Naive B cell (primary cell): ENCODE data around the gene GIPC3. TPM values are rescaled to one million over a fixed set of nuclear protein-coding genes. Genes with fewer than 3 reads are reported as not detected.

Source experiments
- ATAC-seq, 2 donors: fragments of 150-1000 bp; cut with Tn5 transposase; 2 replicates each; pipeline ENCODE4 v1.10.0; 2021; ENCODE audit warnings: low read depth in 2 of 2, mild to moderate bottlenecking in 2 of 2, moderate library complexity in 2 of 2
- DNase-seq: peaks from one replicate; pipeline ENCODE4 v3.0.0; 2022
- H3K27ac Mint-ChIP-seq, 6 donors: one replicate each; pipeline ENCODE4 v1.8.0; 2020 to 2022; ENCODE audit warnings: mild to moderate bottlenecking in 6 of 6, mixed read lengths in 6 of 6, moderate library complexity in 5 of 6, inconsistent platforms in 2 of 6
- H3K27me3 Mint-ChIP-seq, 3 donors: one replicate each; pipeline ENCODE4 v1.8.0; 2021 to 2022; ENCODE audit warnings: mixed read lengths in 3 of 3, mild to moderate bottlenecking in 1 of 3
- H3K36me3 Mint-ChIP-seq, 2 donors: one replicate each; pipeline ENCODE4 v1.8.0; 2020 to 2022; ENCODE audit warnings: mixed read lengths in 2 of 2, inconsistent platforms in 1 of 2, mild to moderate bottlenecking in 1 of 2
- H3K4me1 Mint-ChIP-seq, 3 donors: one replicate each; pipeline ENCODE4 v1.8.0; 2020 to 2022; ENCODE audit warnings: mixed read lengths in 3 of 3, inconsistent platforms in 1 of 3, mild to moderate bottlenecking in 1 of 3, moderate library complexity in 1 of 3
- H3K4me3 Mint-ChIP-seq, 8 donors: one replicate each; pipeline ENCODE4 v1.8.0; 2020 to 2022; ENCODE audit warnings: mild to moderate bottlenecking in 8 of 8, mixed read lengths in 8 of 8, moderate library complexity in 8 of 8, inconsistent platforms in 2 of 8
- H3K9me3 Mint-ChIP-seq, 7 donors: one replicate each; pipeline ENCODE4 v1.8.0; 2020 to 2022; ENCODE audit warnings: mixed read lengths in 7 of 7, mild to moderate bottlenecking in 5 of 7, inconsistent platforms in 2 of 7, moderate library complexity in 1 of 7
- polyA plus RNA-seq, 6 donors: library from polyadenylated mRNA; unstranded; fragments of 300-500 nt; fragmentation: Illumina TruSeq; gene quantifications; one replicate each; pipeline ENCODE4 v1.2.3, GENCODE V29; 2021; ENCODE audit warnings: low read depth in 6 of 6

The GIPC3 gene
- polyA plus RNA-seq, 6 donors from 2014 or later = 0.06 to 1.0 (median 0.21) TPM; not detected in 1

GRCh38 chr19:3639479-3639878, 54.2 kb downstream of the GIPC3 start:
- H3K4me3 Mint-ChIP-seq = peak overlapping the region in 1 of 8 donors; percentile 7

DNA sequence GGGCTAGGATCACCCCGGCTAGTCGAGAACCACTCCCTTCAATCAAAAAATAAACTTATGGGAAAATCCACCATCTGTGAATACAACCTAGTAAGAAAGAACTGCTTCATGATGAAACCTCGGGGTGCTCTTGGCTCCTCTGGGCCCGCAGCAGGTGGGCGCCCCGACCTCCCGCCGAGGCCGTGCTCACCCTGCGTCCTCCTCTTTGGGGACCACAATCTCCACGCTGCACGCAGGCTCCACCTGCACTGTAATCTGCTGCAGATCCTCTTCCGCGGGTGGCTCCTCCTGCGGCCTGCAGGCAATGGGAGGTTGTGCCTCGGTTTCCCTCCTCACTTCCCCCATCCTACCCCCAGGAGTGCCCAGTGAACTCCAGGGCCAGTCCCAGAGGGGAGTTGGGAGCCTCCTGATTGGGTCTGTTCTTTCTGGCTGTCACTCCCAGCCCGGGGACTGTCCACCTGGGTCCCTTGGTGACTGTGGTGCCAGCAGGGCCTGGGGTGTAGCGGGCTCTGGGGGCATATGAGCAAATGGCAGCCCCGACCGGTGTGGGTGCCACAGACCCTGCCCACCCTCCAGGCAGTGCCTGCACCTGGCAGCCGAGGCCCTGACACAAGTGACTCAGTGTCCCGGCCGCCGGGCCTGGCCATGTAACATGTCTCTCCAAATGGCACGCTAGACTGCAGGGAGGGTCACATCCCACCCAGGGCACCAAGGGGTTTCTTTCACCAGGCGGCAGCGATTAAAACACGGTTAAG, 56.4 kb downstream of the GIPC3 start:
- no peak for DNase-seq
- Mint-ChIP-seq H3K9me3 (peaks cover 0 to 2% (median 0%) of the 10 kb centered on the region in 7 donors), H3K4me3 (no peak overlapping the region), H3K27ac (no peak overlapping the region), H3K27me3 (no peaks in the 10 kb centered on the region), H3K36me3 (no peaks in the 10 kb centered on the region), H3K4me1 (peaks cover 0 to 4% (median 0%) of the 10 kb centered on the region in 3 donors)
- no peak for ATAC-seq

More at GRCh38 chr19:3639479-3639878, 54.2 kb downstream of the GIPC3 start:
- DNase-seq (no peak), ATAC-seq (no peak)
- Mint-ChIP-seq H3K36me3 (no peaks in the 10 kb centered on the region), H3K27ac (peak overlapping the region in 2 of 6 donors; percentile 76), H3K9me3 (peaks cover 0 to 2% (median 0%) of the 10 kb centered on the region in 7 donors), H3K27me3 (no peaks in the 10 kb centered on the region), H3K4me1 (peaks cover 0 to 4% (median 0%) of the 10 kb centered on the region in 3 donors)

DNA sequence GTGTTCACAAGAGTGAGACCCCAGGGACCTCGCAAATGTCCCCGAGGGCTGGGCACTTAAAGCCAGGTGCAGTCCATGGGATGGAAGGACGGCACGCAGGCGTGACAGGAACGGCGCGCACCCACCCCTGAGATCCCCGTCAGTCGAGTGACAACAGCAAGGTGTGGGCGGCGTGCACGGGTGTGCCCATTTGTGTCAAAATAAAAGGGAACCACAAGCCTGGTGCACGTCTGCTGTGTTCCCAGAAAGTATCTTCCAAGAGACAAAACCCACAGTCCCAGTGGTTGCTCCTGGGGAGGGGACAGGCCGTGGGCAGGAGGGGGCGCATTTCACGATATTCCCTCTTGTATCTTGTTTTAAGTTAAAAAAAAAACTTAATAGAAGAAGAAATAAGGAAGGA, 57.0 kb downstream of the GIPC3 start:
- Mint-ChIP-seq H3K27me3 (no peaks in the 10 kb centered on the region), H3K9me3 (peaks cover 0 to 2% (median 0%) of the 10 kb centered on the region in 7 donors), H3K4me3 (no peak overlapping the region), H3K4me1 (peaks cover 0 to 4% (median 0%) of the 10 kb centered on the region in 3 donors), H3K27ac (no peak overlapping the region), H3K36me3 (no peaks in the 10 kb centered on the region)
- no peak for DNase-seq
- ATAC-seq = no peak

Other genes starting within 250 kb of the GIPC3 start
- gene NFIC, start 218.9 kb upstream of the GIPC3 start, polyA plus RNA-seq = 10 to 100 TPM in 1 of 6 donors, 1 to 10 TPM in 4, not detected in 1; 3.4 to 11.4 (median 5.3) TPM
- 1 to 10 TPM in 1 of 6 donors, under 1 TPM in 3, not detected in 2; 0.50 to 1.2 (median 0.72) TPM for gene SMIM24, start 105.0 kb upstream of the GIPC3 start, polyA plus RNA-seq
- gene SMIM44, start 102.0 kb upstream of the GIPC3 start, polyA plus RNA-seq = not detected
- 10 to 100 TPM in 2 of 6 donors, 1 to 10 TPM in 4; 6.6 to 11.5 (median 7.4) TPM for gene DOHH, start 84.8 kb upstream of the GIPC3 start, polyA plus RNA-seq
- gene FZR1, start 79.2 kb upstream of the GIPC3 start, polyA plus RNA-seq = 10 to 100 TPM in 4 of 6 donors, 1 to 10 TPM in 2; 5.8 to 20.0 (median 10.7) TPM
- gene TEKTIP1, start 46.3 kb upstream of the GIPC3 start, polyA plus RNA-seq = under 1 TPM in 1 of 6 donors, not detected in 5; 0.56 TPM
- gene MFSD12, start 27.9 kb upstream of the GIPC3 start, polyA plus RNA-seq = 10 to 100 TPM; 19.1 to 37.6 (median 26.7) TPM
- gene HMG20B, start 12.5 kb upstream of the GIPC3 start, polyA plus RNA-seq = 10 to 100 TPM; 36.4 to 46.9 (median 44.3) TPM
- 10 to 100 TPM; 15.9 to 32.5 (median 22.7) TPM for gene TBXA2R, start 21.4 kb downstream of the GIPC3 start, polyA plus RNA-seq
- gene CACTIN, start 41.3 kb downstream of the GIPC3 start, polyA plus RNA-seq = 10 to 100 TPM in 1 of 6 donors, 1 to 10 TPM in 5; 2.7 to 15.4 (median 7.9) TPM
- gene PIP5K1C, start 115.0 kb downstream of the GIPC3 start, polyA plus RNA-seq = 10 to 100 TPM in 1 of 6 donors, 1 to 10 TPM in 4, under 1 TPM in 1; 0.41 to 13.4 (median 4.9) TPM
- gene TJP3, start 122.9 kb downstream of the GIPC3 start, polyA plus RNA-seq = 1 to 10 TPM in 5 of 6 donors, not detected in 1; 1.2 to 3.8 (median 2.0) TPM
- gene APBA3, start 176.2 kb downstream of the GIPC3 start, polyA plus RNA-seq = 10 to 100 TPM; 28.8 to 51.6 (median 35.3) TPM
- 100 to 1,000 TPM; 113 to 186 (median 131) TPM for gene MRPL54, start 177.2 kb downstream of the GIPC3 start, polyA plus RNA-seq
- under 1 TPM in 1 of 6 donors, not detected in 5; 0.20 TPM for gene RAX2, start 186.8 kb downstream of the GIPC3 start, polyA plus RNA-seq
- 1 to 10 TPM; 3.2 to 6.7 (median 5.6) TPM for gene MATK, start 200.9 kb downstream of the GIPC3 start, polyA plus RNA-seq